Karpas-422 (cell line): ENCODE measurements around the gene ST3GAL3. TPM values are rescaled to one million over a fixed set of nuclear protein-coding genes. Genes with fewer than 3 reads are reported as not detected.

Source experiments
- DNase-seq: peaks from one replicate; pipeline ENCODE4 v3.0.0-alpha.2; 2015
- H2AFZ ChIP-seq: fragments of 200-600 bp; sonication (generic); 2 replicates; pipeline ENCODE4 v1.6.1; 2014; ENCODE audit warnings: antibody characterized with exemption, low read length, mixed read lengths
- H3K27ac ChIP-seq: fragments of 200-600 bp; sonication (generic); 2 replicates; pipeline ENCODE4 v1.5.1; 2014; ENCODE audit warnings: mild to moderate bottlenecking, low read length, moderate library complexity
- H3K27me3 ChIP-seq: fragments of 200-600 bp; sonication (generic); 2 replicates; pipeline ENCODE4 v1.6.1; 2014; ENCODE audit warnings: low read length, mixed read lengths
- H3K36me3 ChIP-seq: fragments of 200-600 bp; sonication (generic); 2 replicates; pipeline ENCODE4 v1.6.1; 2014; ENCODE audit warnings: low read length, mixed read lengths; ENCODE audit not compliant: insufficient read depth
- H3K4me1 ChIP-seq: fragments of 200-600 bp; sonication (generic); 2 replicates; pipeline ENCODE4 v1.6.1; 2014; ENCODE audit warnings: mild to moderate bottlenecking, low read length, mixed read lengths
- H3K4me2 ChIP-seq: fragments of 200-600 bp; sonication (generic); 2 replicates; pipeline ENCODE4 v1.6.1; 2014; ENCODE audit warnings: low read length, low read depth, mild to moderate bottlenecking; ENCODE audit not compliant: poor library complexity, severe bottlenecking
- H3K4me3 ChIP-seq: fragments of 200-600 bp; sonication (generic); 2 replicates; pipeline ENCODE4 v1.5.1; 2014; ENCODE audit warnings: mild to moderate bottlenecking, antibody characterized with exemption, low read length, mixed read lengths
- H3K79me2 ChIP-seq: fragments of 200-600 bp; sonication (generic); 2 replicates; pipeline ENCODE4 v1.6.1; 2014; ENCODE audit warnings: mild to moderate bottlenecking, low read length, mixed read lengths
- H3K9ac ChIP-seq: fragments of 200-600 bp; sonication (generic); 2 replicates; pipeline ENCODE4 v1.6.0; 2014; ENCODE audit warnings: low read length
- H3K9me2 ChIP-seq: fragments of 200-600 bp; sonication (generic), shearing (Covaris generic); replicated peaks from 2 replicates; pipeline ENCODE4 v1.6.0; 2014; ENCODE audit warnings: mild to moderate bottlenecking, low read length, moderate library complexity; ENCODE audit not compliant: insufficient read depth
- H3K9me3 ChIP-seq: fragments of 300-700, 200-600 bp; sonication (generic); 2 replicates; pipeline ENCODE4 v1.6.1; 2014; ENCODE audit warnings: low read length, mixed read lengths
- H4K20me1 ChIP-seq: fragments of 200-600 bp; sonication (generic); 2 replicates; pipeline ENCODE4 v1.6.1; 2014; ENCODE audit warnings: mild to moderate bottlenecking, antibody characterized with exemption, low read length, low read depth; ENCODE audit not compliant: insufficient read depth
- total RNA-seq: library from RNA; depleted of rRNA; stranded (reverse); fragments of >200 nt; shearing (Covaris generic); gene quantifications from 2 replicates; pipeline ENCODE4 v1.2.3, GENCODE V29; 2014; ENCODE audit warnings: low replicate concordance

The ST3GAL3 gene
- total RNA-seq, 1 experiment from 2014 or later: 33.1 TPM

- Histone ChIP-seq H3K4me2 (peak overlapping the region; percentile 40), H2AFZ (no peak overlapping the region), H3K27me3 (no peaks in the 10 kb centered on the region), H3K4me1 (peaks cover 21% of the 10 kb centered on the region), H3K9me2 (no peaks in the 10 kb centered on the region), H3K9me3 (no peaks in the 10 kb centered on the region), H3K4me3 (no peak overlapping the region; the same call in 1 of the 2 replicates), H3K27ac (no peak overlapping the region), H4K20me1 (no peaks in the 10 kb centered on the region), H3K79me2 (peaks cover 40% of the 10 kb centered on the region), H3K9ac (peak overlapping the region; percentile 15), H3K36me3 (no peaks in the 10 kb centered on the region; the same call in 1 of the 2 replicates)
- no peak for DNase-seq
Observed at GRCh38 chr1:43953361-43953760, 246.0 kb downstream of the ST3GAL3 start.

- Histone ChIP-seq H3K9me2 (no peaks in the 10 kb centered on the region), H3K27me3 (no peaks in the 10 kb centered on the region), H3K9ac (no peak overlapping the region), H3K4me2 (no peak overlapping the region), H3K79me2 (peaks cover 33% of the 10 kb centered on the region), H3K9me3 (no peaks in the 10 kb centered on the region), H3K4me3 (no peak overlapping the region), H2AFZ (no peak overlapping the region), H3K4me1 (peaks cover 16% of the 10 kb centered on the region), H4K20me1 (no peaks in the 10 kb centered on the region), H3K27ac (no peak overlapping the region), H3K36me3 (no peaks in the 10 kb centered on the region; the same call in 1 of the 2 replicates)
- DNase-seq: no peak
Observed at GRCh38 chr1:43954036-43954435, 246.7 kb downstream of the ST3GAL3 start.

DNA sequence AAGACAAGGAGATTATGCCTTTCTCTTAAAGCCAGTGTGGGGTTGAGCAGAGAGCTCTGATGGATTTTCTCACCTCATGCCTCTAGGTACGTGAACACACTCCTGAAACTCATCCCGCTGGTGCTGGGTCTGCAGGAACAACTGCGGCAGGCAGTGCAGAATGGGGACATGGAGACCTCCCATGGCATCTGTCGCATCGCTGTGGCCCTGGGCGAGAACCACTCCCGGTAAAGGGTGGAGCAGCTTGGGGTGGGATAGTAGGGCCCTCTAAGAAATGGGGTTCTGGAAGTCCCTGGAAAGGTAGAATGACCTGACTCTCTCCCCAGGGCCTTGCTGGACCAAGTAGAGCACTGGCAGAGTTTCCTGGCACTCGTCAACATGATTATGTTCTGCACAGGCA is 248.9 kb downstream of the ST3GAL3 start:
- no peaks in the 10 kb centered on the region for H3K9me2 ChIP-seq
- no peak overlapping the region for H3K9ac ChIP-seq
- DNase-seq: no peak
- peaks cover 16% of the 10 kb centered on the region for H3K4me1 ChIP-seq
- H2AFZ ChIP-seq: no peak overlapping the region
- H3K27ac ChIP-seq: no peak overlapping the region
- no peaks in the 10 kb centered on the region for H4K20me1 ChIP-seq
- H3K4me3 ChIP-seq: no peak overlapping the region
- H3K27me3 ChIP-seq: no peaks in the 10 kb centered on the region
- H3K36me3 ChIP-seq: no peaks in the 10 kb centered on the region; the same call in 1 of the 2 replicates
- no peak overlapping the region for H3K4me2 ChIP-seq
- H3K9me3 ChIP-seq: no peaks in the 10 kb centered on the region
- H3K79me2 ChIP-seq: peaks cover 27% of the 10 kb centered on the region

GRCh38 chr1:43957407-43958040 is 250.2 kb downstream of the ST3GAL3 start:
- Histone ChIP-seq H3K9me3 (no peaks in the 10 kb centered on the region), H3K4me3 (no peak overlapping the region), H3K27me3 (no peaks in the 10 kb centered on the region), H4K20me1 (no peaks in the 10 kb centered on the region), H3K79me2 (peaks cover 21% of the 10 kb centered on the region), H3K4me1 (peaks cover 12% of the 10 kb centered on the region), H3K9me2 (no peaks in the 10 kb centered on the region), H3K36me3 (no peaks in the 10 kb centered on the region; the same call in 1 of the 2 replicates), H3K4me2 (no peak overlapping the region), H3K9ac (no peak overlapping the region), H3K27ac (no peak overlapping the region), H2AFZ (no peak overlapping the region)
- DNase-seq: no peak

DNA sequence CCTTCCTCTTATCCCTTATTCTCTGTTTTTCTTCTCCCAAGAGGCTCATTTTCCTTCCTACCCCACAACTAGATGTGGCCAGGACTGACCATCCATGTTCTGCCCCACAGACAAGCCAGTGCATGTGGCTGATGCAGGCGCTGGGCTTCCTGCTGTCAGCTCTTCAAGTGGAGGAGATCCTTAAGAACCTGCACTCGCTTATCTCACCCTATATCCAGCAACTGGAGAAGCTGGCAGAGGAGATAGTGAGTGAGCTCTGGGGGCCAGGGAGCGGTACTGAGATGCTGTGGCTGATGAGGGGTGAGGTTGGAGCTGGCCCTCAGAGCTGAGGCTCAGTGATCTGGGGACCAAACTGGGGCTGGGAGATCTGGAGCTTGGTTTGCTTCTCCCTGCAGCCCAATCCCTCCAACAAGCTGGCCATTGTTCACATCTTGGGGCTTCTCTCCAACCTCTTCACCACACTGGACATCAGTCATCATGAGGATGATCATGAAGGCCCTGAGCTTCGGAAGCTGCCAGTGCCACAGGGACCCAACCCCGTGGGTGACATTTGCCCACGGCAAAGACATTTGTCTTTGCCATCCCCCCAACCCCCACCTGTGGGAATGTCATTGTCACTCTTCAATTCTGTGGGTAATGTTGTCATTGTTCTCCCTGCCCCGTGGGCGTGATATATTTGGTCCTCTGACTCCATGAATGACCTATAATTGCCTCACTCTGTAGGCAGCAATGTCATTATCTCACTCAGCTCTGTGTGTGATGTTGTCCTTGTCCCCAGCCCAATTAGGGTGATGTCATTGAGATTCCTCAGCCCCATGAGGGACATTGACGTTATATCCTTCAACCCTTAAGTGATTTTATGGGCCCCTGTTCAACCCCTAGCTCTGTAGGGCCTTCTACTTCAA is 251.3 kb downstream of the ST3GAL3 start:
- Histone ChIP-seq H3K79me2 (peaks cover 14% of the 10 kb centered on the region), H3K4me1 (peaks cover 1% of the 10 kb centered on the region), H3K4me2 (no peak overlapping the region), H4K20me1 (no peaks in the 10 kb centered on the region), H3K9ac (no peak overlapping the region), H3K36me3 (no peaks in the 10 kb centered on the region; the same call in 1 of the 2 replicates), H3K27me3 (no peaks in the 10 kb centered on the region), H3K27ac (no peak overlapping the region), H3K9me3 (no peaks in the 10 kb centered on the region), H2AFZ (no peak overlapping the region), H3K9me2 (no peaks in the 10 kb centered on the region), H3K4me3 (no peak overlapping the region)
- DNase-seq: no peak

- Histone ChIP-seq H3K27me3 (no peaks in the 10 kb centered on the region), H3K9ac (no peak overlapping the region), H3K36me3 (no peaks in the 10 kb centered on the region; the same call in 1 of the 2 replicates), H3K4me1 (no peaks in the 10 kb centered on the region), H3K9me3 (no peaks in the 10 kb centered on the region), H4K20me1 (no peaks in the 10 kb centered on the region), H3K79me2 (no peaks in the 10 kb centered on the region), H3K4me2 (no peak overlapping the region), H3K27ac (no peak overlapping the region), H3K9me2 (no peaks in the 10 kb centered on the region), H2AFZ (no peak overlapping the region), H3K4me3 (no peak overlapping the region)
- no peak for DNase-seq
Observed at GRCh38 chr1:43960798-43961197, 253.5 kb downstream of the ST3GAL3 start.

DNA sequence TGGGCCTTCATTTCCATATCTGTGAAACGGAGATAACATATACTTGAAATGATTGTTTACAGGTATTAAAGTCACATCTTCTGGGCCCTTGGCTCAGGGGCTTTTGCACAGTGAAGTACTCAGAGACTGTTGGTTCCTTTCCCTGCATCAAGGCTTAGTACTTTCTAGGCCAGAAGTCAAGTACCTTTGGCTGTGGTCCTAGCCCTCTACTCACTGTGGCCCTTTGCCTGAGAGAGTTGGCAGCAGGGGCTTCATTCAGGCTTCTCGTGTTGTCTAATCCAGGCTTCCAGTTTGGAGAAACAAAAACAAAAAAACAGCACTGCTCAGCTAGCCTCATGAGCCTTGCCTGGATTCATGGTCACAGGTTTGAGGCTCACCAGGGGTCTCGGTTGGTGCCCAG is 254.4 kb downstream of the ST3GAL3 start:
- Histone ChIP-seq H3K9me2 (no peaks in the 10 kb centered on the region), H3K4me3 (no peak overlapping the region), H3K9me3 (no peaks in the 10 kb centered on the region), H3K79me2 (no peaks in the 10 kb centered on the region), H4K20me1 (no peaks in the 10 kb centered on the region), H3K9ac (no peak overlapping the region), H2AFZ (no peak overlapping the region), H3K27me3 (no peaks in the 10 kb centered on the region), H3K27ac (no peak overlapping the region), H3K4me1 (no peaks in the 10 kb centered on the region), H3K4me2 (no peak overlapping the region), H3K36me3 (no peaks in the 10 kb centered on the region; the same call in 1 of the 2 replicates)
- no peak for DNase-seq

DNA sequence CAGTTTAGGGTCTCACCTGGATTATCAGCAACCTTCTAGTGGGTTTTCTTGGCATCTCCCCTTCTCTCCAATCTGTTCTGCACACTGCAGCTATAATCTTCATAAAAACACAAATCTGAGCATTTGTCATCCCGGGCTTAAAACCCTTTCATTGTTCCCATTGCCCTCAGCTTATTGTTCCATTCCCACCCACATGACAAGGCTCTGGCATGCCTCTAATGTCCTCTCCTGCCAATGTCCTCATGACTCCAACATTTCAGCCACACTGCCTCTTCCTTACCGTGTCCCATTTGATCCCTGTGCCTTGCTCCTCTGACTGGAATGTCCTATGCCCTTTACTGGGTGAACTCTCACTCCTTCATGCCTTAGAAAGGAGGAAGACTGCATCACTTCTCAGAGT is 255.0 kb downstream of the ST3GAL3 start:
- H3K4me2 ChIP-seq: no peak overlapping the region
- no peak overlapping the region for H3K4me3 ChIP-seq
- DNase-seq: no peak
- H4K20me1 ChIP-seq: no peaks in the 10 kb centered on the region
- no peaks in the 10 kb centered on the region; the same call in 1 of the 2 replicates for H3K36me3 ChIP-seq
- H3K27me3 ChIP-seq: no peaks in the 10 kb centered on the region
- H2AFZ ChIP-seq: no peak overlapping the region
- no peak overlapping the region for H3K27ac ChIP-seq
- H3K4me1 ChIP-seq: no peaks in the 10 kb centered on the region
- H3K79me2 ChIP-seq: no peaks in the 10 kb centered on the region
- H3K9me2 ChIP-seq: no peaks in the 10 kb centered on the region
- no peaks in the 10 kb centered on the region for H3K9me3 ChIP-seq
- no peak overlapping the region for H3K9ac ChIP-seq
